SW 1271 (cell line): ENCODE results near the gene EDC4.
"Not testable (repeated sequence)": the region's sequence is repeated elsewhere in the genome, so short reads cannot be mapped to it uniquely, and the experiment has no call there.

Source experiments
- DNase-seq, 2 experiments: peaks; one replicate each; lab custom pipeline; 2025; lab: John Stamatoyannopoulos, UW

Gene EDC4

DNA sequence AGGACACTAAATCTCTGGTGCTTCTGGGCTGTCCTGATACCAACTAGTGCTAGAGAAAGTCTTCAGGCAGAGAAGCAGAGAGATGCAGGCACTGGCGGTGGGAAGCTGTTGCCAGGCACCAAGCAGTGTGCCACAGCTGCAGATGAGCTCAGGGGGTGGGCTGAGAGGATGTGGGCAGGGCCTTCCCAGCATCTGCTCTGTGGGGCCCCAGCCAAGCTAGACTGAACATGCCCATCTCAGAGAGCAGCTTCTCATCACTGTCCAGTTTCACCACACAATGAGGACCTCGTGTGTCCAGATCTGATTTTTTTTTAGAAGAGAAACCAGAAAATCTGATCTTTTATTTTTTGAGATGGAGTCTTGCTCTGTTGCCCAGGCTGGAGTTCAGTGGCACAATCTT is 37.3 kb downstream of the EDC4 start:
- DNase-seq: no peak

DNA sequence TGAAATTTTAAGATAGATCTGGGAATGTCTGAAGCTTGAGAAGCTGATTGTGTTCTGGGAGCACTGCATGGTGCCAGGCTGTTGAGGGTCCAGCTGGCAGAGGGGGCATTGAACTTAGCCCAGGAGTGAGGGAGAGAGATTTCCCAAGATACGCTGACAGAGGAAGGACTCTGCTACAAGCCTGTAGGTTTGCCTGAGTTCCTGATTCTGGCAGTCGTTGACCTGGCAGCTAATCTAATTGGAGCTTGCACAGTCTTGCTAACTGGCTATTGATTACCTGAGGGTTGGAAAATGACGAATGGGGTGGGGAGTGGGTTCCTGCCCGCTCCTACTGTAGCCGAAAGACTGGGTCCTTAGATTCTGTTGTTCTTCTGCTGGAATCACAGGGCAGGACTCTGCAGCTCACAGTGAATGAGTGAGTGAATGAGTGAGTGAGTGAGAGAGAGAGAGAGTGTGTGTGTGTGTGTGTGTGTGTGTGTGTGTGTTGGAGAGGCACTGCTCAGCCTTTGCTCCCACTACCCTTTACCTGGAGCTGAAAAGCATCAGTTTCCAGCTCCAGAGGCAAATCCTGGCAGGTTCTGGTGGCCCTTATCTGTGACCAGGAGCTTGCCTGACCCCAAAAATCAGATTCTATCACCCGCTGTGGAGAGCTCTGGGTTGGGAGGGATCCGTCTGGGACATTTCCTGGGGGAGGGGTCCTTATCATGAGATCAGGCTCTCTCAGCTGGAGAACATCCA is 42.1 kb downstream of the EDC4 start:
- DNase-seq: no peak

DNA sequence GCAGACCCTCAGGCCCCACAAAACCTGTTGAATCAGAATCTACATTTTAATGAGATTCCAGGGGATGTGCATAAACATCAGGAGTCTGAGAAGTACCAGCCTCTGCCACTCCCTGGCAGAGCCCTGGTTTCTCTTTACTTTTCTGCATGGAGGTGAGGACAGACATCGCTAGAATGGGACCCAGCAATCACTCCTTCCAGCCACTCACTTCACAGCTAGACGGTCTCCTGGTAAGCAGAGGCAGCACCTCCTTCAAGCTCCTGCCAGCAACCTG is 42.6 kb downstream of the EDC4 start:
- DNase-seq: not testable (repeated sequence)

DNA sequence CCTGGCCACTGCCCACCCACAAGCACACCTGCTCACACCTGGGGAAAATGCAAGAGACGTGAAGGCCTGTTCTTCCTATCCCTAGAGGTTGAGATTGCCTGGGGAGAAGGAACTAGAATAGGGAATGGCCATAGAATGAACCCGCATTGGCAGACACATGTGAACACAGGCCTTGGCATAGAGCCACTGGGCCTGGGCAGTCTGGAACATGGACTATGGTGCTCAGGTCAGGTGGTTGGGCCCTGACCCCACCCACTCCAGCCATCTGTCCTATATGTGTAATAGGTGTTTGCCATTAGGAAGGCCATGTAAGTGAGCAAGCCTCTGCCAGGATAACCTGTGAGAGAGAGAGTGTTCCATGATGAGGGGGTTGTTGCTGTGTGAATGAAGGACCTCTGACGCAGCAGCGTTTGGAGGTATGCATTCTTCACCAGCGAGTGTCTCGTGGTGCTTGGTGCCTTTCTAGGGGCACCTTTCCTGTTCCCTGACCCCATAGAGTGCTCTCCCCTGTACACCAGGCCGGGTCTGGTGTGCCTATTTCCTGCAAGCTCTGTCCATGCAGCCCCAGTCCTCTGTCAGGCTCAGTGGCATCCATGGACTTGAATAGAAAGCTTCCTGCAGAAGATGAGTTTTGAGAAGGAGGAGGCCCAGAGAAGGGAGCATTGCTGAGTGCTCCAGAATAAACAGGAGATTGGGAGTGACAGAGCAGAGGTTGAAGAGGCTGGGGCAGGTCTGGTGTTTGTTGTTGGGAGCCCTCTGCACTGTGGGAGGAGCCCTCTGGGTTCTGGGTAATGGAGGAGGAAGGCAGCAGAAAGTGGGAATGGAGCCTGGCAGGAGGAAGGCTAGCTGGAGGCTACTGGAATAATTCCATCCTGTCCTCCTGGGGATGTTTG is 43.2 kb downstream of the EDC4 start:
- no peak for DNase-seq

DNA sequence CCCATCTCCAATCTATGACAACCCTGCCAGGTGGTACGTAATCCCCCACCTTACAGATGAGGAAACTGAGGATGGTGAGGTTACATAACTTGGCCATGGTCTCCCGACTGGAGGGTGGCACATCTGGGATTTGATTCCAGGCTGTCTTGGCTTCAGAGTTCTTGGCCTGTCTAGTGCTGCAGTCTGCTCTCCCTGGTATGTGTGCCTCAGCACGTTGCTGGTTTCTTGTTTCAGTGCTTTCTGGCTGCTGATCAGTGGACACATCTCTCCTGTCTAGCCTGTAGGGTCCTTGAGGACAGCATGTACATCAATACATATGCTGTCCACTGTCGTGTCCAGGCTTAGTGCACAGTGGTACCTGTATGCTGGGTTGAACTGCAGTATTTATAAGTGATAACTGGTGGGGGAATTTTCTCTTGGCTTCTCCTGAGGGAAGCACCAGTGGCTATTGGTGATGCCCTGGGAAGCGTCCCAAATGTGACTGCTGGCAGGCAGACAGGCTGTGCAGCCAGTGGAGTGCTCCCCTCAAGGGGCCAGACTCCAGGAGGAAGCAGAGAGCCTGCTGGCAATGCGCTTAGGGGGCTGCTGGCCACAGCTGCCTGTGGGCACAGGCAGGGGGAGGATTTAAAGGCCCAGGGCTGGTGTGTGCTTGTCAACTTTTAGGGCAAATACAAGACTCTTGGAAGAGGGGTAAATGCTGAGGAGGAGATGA is 44.4 kb downstream of the EDC4 start:
- DNase-seq: no peak

DNA sequence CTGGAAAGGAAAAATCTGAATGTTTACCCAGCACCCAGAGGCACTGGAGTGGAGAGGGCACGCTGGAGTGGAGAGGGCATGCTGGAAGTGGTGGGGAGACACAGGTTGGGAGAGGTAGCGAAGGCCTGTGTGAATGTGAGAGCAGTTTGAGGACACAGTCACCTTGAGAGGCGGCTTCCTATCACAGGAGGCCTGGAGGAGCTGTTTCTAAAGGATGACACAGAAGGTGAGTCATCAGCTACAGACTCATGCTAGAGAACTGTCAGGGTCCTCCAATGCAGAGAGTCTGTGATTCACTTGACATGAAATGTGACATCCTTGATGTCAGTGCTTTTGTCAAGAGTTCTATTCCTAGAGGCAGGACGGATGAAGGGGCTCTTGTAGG is 45.0 kb downstream of the EDC4 start:
- peak; percentile 77 to 78 for DNase-seq

DNA sequence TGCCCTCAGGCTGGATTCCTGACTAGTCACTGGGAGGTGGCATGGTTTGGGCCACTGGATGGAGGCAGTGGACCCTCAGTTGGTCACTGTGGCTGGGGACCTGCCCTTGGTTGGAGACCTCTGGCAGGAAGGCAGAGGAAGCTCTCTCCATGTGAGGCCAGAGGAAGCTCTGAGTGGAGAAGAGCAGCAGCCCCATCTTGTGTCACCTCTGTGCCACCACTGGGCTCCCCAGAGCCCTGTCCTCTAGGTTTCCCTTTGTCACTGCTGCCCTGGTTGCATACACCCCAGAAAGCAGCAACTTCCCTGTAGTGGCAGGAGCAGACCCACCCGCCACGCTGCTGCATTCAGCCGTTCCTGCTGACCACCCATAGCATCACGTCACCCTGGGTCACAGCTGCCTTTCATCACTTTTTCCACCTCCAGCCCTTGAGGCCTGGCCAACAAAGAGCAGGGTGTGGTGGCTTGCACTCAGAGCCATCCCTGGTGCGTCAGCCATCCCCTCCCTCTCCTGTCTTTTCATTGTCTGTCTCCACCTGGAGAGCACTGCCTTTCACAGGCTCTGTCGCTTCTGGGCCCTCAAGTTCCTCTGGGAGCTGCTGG is 46.9 kb downstream of the EDC4 start:
- DNase-seq: no peak

DNA sequence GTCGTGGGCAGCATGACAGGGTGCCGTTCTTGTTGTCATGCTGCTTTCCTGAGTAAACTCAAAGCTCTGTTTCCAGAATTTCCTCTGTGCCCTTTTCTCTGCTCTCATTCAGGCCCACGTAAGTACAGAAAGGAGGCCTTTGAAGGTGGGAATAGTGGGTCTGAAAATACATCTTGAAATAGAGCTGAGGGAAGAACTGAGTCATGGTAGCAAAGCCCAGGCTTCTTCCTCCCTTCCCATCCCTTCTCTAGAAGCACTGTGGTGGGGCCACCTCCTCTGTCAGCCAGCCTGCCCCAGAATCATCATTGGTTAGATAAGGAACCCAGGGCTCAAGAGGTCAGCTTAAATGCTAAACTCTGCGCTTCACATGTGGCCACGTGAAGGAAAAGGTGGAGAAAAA is 49.4 kb downstream of the EDC4 start:
- DNase-seq: no peak

DNA sequence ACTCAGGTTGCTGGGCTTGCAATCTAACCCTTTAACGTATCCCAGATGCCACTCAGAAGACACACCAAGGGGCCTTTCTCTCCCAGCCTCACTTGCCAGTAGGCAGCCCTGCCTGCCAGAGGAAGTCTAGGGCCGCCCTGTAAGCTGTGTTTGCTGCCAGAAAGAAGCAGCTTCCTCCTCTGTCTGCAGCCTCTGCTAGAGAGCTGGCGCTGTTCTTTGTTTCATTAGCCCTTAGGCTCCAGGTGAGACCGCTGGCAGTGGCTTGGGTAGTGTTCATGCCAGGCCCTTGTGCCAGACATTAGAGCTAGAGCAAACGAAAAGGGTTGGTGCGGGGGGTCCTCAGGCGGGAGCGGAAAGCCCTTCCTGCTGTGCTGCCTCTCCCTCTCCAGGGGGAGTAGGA is 49.9 kb downstream of the EDC4 start:
- DNase-seq: no peak

DNA sequence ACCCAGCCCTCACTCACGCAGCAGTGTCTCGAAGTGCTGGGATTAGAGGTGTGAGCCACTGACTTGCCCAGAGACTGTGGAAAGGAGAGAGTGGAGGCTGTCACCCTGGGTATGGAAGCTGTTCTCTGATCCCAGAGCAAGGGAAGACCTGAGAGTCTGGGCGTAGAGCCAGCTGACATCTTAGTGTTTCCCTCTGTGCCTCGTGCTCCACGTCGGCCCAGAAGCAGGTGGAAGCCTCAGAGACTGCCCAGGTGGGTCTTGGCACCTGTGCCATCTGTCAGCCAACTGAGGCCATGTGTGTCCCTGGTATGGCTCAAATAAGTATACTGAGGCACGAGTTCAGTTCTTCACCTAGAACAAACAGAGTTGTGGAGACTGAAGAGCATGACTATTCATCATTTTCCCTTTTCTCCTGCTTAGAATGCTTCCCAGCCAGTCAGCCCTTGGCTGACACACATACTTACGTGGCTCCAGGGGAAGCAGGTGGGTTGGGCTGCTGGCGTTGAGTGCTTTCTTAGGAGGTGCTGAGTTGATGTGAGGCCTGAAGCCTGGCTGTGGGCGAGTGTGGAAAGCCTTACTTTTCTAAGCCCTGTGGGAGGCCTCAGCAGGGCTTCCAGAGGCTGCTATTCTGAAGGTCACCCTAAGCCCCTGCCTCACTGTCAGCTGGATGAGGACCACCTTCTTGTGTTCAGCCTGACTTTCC is 50.7 kb downstream of the EDC4 start:
- DNase-seq: no peak

DNA sequence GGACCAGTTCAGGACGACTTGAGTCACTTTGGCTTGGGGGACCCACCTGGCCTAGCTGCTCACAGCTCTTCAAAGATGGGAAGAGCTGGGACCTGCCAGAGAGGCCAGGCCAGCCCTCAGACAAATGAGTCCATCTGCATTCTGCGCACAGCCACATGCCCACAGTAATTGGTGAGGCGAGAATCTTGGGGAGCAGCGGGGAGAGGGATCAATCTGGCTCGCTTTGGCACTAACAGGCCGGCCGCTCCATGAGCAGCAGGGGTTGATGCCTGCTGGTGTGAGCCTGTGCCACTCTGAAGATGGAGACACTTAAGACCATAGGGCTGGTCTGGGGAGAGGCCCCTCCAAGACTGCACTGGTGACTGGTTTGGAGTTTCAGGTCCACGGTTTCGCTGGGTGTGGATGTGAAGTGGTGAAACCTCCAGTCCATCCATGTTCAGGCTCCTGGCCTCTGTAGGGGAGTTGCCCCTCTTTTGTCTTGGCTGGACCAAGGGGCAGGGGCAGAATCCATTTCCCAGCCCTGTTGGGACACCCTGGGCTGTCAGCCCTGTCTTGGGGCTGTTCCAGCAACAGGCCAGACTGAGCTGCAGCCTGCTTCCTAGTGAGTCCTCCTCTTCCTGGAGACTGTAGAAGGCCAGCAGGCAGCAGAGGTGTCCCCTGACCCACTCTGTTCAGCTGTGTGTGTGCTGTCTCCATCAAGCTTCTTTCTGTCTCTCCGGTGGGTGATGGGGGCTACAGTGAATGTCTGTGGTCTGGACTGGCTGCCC is 51.5 kb downstream of the EDC4 start:
- DNase-seq: no peak

DNA sequence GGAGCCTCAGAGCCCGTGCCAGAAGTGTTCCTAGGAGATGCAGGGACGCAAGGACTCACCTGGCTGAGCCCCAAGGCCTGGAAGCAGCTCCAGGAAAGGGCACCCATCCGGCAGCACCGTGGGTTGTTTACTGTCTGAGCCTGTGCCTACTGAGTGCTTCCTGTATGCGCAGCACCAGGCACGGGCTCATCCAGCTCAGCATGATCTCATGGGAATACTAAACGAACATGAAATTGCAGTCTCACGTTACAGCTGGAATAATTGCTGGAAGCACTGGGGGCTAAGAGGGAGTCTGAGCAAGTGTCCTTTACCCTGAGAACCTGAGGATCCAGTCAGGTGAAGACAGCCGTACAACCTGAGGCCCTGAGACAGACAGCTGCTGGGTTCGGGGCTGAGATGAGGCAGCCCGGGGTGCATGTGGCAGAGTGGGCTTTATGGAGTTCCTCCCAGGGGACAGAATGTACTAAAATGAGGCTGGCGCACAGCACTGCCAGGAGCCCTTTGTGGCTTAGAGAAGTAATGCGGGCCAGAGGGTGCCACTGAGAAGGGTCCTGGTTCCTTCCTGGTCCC is 53.4 kb downstream of the EDC4 start:
- DNase-seq: peak in 1 of 2 experiments; percentile 14

DNA sequence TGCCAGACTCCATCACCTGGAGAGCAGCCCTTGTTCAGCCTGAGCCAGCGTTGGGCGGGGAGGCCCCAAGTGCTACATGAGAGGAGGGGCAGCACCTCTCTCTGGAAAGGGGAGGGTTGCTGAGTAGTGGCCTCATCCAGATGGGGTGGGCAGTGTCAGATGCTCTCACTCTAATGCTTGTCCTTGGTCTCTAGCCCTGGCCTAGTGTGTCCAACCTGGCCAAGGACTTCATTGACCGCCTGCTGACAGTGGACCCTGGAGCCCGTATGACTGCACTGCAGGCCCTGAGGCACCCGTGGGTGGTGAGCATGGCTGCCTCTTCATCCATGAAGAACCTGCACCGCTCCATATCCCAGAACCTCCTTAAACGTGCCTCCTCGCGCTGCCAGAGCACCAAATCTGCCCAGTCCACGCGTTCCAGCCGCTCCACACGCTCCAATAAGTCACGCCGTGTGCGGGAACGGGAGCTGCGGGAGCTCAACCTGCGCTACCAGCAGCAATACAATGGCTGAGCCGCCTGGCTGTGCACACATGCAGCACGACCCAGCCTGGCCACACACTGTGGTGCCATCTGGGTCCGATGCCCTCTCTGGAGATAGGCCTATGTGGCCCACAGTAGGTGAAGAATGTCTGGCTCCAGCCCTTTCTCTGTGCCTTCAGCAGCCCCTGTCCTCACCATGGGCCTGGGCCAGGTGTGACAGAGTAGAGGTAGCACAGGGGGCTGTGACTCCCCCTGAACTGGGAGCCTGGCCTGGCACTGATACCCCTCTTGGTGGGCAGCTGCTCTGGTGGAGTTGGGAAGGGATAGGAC is 54.5 kb downstream of the EDC4 start:
- no peak for DNase-seq

DNA sequence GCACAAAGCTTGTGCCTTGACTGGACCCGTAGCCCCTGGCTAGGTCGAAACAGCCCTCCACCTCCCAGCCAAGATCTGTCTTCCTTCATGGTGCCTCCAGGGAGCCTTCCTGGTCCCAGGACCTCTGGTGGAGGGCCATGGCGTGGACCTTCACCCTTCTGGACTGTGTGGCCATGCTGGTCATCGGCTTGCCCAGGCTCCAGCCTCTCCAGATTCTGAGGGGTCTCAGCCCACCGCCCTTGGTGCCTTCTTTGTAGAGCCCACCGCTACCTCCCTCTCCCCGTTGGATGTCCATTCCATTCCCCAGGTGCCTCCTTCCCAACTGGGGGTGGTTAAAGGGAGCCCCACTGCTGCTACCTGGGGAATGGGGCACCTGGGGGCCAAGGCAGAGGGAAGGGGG is 55.3 kb downstream of the EDC4 start:
- no peak for DNase-seq

DNA sequence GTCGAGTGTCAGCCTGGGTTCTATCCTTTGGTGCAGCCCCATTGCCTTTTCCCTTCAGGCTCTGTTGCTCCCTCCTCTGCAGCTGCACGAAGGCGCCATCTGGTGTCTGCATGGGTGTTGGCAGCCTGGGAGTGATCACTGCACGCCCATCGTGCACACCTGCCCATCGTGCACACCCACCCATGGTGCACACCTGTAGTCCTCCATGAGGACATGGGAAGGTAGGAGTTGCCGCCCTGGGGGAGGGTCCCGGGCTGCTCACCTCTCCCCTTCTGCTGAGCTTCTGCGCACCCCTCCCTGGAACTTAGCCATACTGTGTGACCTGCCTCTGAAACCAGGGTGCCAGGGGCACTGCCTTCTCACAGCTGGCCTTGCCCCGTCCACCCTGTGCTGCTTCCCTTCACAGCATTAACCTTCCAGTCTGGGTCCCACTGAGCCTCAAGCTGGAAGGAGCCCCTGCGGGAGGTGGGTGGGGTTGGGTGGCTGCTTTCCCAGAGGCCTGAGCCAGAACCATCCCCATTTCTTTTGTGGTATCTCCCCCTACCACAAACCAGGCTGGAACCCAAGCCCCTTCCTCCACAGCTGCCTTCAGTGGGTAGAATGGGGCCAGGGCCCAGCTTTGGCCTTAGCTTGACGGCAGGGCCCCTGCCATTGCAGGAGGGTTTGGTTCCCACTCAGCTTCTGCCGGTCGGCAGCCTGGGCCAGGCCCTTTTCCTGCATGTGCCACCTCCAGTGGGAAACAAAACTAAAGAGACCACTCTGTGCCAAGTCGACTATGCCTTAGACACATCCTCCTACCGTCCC is 55.9 kb downstream of the EDC4 start:
- DNase-seq: peak in 1 of 2 experiments; percentile 41

DNA sequence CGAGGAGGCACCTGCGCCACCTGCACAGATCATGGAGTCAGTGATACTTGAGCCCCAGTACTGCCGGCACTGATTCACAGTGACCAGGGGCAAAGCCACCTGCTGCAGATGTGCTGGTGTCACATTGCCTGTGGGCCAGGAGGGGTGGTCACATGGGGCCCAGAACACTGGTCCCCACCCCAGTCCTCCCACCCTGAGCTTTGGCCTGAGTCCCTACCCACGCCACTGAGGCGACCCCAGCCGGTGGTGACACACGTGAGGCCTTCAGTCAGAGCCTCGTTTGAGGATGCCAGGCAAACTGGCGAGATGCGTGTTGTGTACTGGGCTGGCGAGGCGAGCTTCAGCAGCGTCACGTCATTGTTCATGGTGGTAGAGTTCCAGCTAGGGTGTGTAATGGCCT is 57.3 kb downstream of the EDC4 start:
- DNase-seq: no peak

DNA sequence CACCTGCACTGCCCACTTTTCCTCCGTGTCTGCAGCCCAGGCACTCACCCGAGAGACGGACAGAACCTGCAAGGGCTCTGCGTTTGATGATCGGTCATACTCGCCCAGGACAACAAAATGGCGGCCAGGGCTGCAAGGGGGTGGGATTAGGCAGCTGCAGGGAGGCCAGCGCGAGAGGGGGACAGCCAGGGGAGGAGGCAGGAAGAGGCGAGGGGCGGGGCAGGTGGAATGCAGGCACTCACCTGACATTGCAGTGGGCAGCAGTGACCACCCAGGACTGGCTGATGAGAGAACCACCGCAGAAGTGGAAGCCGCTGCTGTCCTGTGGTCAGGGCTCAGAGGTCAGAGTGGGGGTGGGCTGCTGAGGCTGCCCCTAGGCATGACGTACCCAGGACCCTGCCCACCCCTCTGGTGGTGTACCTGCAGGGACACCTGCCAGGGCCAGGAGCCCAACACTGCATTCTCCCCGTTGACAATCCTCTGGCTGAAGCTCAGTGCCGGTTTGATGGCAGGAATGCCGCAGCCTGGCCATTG is 57.9 kb downstream of the EDC4 start:
- no peak for DNase-seq
